ENCODE results near the gene RIC1.
"Not testable (repeated sequence)": the region's sequence is repeated elsewhere in the genome, so short reads cannot be mapped to it uniquely, and the experiment has no call there.

RIC1 gene

DNA sequence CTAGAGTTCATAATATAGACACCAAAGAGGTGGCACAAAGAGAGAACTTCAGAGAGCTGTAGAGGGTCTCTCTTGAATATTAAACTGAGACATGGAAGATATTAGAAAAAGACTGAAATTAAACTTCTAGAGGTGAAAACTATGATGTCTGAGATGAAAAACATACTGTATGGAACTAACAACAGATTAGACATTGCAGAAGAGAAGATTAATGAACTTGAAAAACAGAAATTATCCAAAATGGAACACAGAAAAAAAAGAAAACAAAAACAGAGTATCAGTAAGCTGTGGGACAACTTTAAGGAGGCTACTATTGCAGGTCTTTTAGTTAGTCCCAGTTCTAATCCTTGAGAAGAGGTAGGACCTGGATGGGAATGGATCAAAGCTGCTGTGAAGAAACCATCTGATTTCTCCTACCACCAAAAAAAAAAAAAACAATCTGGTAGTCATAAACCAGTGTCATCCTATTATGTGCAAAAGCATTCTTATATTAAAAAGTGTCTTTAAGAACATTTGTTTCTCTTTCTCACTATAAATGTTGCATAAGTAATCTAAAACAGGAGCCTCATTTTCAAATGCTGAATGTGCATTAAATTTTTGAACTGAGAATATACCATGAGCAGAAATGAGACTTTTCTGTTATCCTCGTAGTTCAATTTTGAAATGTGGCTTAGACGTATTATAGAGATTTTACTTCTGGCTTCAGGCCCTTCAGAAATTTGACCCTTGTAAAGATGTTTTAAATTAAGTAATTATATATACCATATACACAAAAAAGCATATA is 107.8 kb downstream of the RIC1 start:
- DNase-seq = no peak

DNA sequence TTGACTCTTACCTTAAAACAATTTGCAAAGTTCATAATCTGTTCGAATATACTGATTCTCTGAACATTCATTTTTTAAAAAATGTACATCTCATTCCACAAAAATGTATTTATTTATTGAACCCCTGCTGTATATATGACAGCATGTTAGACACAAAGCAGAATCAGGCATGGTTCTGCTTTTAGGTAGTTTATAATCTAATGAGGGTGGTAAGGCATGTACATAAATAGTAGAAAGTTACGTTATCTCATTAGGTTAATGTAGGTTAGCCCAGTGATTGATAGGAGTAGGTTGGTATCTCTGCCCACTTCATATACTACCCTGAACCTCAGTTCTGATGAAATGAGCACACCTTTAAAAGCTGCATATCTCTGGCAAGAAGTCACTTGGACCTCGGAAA is 114.2 kb downstream of the RIC1 start:
- DNase-seq = no peak

DNA sequence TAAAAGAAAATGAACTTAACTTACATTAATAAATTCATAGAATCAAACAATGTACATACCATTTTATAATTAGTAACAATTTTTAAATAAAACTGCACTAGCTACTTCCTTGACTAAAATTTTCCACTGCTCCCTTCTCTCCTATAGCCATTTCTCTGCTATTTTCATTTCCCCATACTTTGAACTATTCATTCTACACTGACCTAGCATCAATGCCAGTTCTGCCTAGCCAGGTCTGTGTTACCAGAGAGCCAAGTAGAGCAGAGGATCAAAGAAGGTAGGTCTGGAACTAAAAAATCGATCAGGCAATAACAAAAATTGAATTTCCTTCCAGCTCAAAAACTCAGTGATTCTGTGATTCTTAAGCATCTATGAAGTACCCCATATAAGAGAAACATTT is 119.5 kb downstream of the RIC1 start:
- no peak for DNase-seq

DNA sequence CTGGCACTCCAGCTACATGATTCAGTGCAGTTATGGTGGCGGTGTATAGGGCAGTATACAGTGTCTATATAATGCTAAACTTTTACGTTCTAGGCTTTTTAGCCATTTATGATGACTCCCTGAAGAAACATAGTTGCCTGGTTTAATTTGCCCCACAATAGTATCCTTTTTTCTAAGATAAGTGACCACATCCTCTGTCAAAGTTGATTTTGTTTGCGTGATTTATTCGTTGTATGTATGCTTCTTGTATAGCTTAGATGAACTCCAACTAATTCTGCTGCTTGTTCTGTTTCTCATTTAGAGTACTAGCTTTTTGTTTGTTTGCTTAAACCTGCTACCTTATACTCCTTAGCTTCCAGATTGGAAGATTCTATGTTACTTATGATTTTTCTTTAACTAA is 120.4 kb downstream of the RIC1 start:
- no peak for DNase-seq

GRCh38 chr9:5750569-5750968 is 121.7 kb downstream of the RIC1 start:
- DNase-seq = no peak

GRCh38 chr9:5756633-5757032 is 127.7 kb downstream of the RIC1 start:
- DNase-seq = no peak

DNA sequence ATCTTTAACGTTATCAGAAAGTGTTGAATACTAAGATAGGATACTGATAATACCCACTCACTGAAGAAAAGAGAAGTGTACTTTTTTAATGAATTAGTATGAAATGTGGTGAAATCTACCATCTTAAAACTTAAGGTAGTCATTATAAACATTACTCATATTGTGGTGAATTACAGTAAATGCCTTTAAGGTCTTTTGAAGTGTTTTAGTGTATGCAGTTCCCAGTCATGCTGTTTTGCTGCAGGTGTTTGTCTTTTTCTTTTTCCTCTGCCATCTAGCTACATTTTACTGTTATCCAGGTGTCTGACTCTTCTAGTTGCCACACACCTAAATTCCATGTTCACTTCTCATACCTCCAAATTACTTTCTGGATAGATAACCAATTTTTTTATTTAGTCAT is 131.4 kb downstream of the RIC1 start:
- no peak for DNase-seq

GRCh38 chr9:5762421-5762820 is 133.5 kb downstream of the RIC1 start:
- DNase-seq = no peak

DNA sequence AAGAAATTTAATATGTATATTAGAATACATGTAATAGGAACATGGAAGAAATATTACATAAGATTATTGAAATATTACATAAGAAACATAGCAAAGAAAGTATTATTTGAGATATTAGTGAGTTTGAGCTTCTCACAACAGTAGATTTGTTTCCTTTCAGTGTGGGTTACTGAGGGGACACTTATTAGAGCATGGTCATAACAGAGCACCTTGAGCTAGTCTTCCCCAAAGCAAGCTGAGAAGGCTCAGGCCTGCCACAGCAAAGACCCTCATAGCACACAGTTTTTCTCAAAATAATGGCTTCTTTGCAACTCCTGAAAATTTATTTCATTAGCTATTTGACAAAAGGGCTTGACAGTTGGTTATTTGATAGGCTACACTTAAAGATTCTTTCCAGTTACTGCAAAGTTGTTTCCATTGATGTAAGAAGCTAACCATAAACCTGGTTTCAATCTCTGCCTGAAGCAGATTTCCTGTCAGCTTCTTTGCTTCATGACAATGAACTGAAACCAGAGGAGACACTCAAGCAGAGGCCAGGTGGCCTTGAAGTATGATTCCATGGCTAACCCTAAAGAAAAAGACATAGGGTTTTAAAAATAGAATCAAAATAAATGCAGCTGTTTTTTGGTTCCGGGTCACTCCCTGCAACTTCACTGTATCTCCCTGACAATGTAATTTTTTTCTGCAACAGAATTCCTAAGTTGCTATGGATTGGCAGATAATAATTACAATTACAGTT is 135.4 kb downstream of the RIC1 start:
- DNase-seq = no peak

- no peak for DNase-seq
Measured at GRCh38 chr9:5767968-5768932, 139.3 kb downstream of the RIC1 start.

DNA sequence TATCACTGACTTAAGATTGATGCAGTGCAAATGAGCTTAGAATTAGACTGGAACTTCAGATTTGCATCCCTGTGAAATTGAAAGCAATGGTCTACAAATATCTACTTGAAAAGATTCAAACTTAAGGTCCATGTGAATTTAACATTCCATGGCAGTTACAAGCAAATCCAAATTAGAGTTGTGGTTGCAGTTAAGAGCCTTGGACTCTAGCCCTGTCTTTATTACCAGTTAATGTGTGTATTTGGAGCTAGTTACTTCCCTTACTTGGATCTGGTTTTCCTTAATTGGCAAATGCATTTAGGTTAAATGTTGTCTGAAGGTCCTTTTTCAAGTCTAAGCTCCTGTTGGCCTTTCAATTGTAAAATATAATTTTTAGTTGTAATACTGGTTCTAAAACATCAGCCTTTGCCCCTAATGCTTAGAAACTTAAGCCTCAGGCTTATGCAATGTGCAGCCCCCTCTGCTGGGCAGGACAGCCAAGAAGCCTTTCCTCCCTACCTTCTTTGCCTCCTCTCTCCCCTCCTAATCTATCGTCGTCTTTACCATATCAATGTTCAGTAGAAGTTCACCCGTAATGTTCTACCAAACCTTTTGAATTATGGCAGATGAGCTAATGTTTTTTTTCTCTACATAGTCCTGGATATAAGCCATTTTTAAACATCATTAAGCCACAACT is 144.6 kb downstream of the RIC1 start:
- DNase-seq = no peak

GRCh38 chr9:5778805-5779204 is 149.9 kb downstream of the RIC1 start:
- no peak for DNase-seq

- not testable (repeated sequence) for DNase-seq
Measured at GRCh38 chr9:5779705-5780218, 150.9 kb downstream of the RIC1 start.

DNA sequence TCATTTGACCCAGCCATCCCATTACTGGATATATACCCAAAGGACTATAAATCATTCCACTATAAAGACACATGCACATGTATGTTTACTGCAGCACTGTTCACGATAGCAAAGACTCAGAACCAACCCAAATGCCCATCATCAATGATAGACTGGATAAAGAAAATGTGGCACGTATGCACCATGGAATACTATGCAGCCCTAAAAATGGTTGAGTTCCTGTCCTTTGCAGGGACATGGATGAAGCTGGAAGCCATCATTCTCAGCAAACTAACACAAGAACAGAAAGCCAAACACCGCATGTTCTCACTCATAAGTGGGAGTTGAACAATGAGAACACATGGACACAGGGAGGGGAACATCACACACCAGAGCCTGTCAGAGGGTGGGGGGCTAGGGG is 154.5 kb downstream of the RIC1 start:
- not testable (repeated sequence) for DNase-seq

DNA sequence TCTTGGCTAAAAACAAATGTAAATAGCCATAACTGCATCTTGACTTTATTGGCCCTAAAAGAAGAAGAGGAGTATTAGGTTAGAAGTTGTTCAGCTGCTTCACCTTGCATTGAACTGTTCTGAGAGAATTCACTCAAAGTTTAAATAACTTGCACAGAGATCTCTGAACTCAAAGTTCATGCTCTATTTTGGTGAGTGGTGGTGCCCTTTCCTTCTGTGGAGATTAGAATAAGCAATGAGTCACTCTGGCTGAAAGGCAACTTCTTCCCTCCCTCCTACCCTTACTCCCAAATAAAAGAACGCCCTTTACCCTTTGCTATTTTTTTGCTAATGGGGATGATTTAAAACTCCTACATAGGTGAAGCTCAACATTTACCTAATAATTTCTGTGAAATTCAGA is 155.1 kb downstream of the RIC1 start:
- DNase-seq = no peak

DNA sequence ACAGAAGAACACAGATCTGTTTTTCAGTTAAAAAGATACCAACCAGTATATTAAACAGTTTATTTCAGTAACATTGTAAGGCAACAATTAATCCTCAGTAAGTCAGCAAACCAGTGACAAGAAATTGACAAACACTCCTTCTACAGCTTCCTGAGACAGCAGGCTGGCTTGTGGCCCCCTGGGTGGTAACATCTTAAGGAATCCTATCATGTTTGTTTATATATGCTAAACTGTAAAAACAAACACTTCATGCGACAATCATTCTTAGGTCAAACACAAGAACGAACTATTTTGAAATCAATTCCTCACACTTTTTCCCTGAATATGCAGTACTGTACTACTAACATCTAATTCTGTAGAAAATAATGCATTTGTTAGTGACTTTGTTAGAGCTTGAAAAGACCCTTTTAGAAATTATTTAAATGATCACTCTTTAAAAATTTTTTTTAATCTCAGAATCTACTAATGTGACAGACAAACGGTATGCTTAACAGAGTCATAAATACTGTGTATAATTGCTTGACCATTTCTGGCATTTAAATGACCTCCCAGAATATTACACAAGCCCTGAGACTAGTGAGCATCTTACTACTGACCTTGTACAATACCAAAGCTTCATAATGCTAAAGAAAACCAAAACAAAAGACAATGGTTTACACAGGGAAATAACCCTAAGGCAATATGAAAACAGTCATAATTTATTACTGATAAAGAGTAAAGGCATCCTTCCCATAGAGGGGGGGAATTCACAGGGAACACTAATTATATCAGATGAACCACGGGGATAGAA is 155.8 kb downstream of the RIC1 start:
- no peak for DNase-seq

DNA sequence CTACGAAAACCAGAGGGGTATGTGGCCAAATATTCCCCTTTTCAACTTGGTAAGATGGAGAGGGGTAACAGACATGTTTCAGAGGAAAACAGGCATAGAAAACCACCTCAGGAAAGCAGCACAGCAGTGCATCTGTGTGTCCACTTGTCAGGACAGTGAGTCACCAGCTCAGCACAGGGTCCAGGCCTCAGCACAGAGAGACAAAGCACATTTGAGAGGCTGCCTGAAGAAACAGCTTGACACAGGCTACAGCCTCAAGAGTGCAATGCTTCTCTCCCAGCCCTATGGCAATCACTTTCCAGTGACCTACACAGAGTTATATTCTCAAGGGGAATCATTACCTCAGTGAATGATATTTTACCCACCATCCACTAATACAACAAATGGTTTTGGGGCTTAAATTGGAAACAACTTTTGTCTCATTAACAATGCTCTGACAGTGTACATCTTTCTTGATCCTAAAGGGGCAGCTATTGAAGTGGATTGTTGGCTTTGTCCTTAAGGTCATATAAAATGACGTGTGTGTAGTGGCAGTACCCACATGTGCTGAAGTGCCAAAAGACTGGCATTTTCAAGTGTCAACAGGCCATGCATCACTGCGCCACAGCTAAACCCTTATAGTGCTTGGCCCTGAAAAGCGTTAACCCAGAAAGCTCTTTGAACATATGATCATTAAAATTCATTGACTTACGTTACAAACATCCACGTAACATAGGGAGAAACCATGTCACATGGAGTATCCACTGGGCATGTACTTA is 157.6 kb downstream of the RIC1 start:
- DNase-seq = no peak

DNA sequence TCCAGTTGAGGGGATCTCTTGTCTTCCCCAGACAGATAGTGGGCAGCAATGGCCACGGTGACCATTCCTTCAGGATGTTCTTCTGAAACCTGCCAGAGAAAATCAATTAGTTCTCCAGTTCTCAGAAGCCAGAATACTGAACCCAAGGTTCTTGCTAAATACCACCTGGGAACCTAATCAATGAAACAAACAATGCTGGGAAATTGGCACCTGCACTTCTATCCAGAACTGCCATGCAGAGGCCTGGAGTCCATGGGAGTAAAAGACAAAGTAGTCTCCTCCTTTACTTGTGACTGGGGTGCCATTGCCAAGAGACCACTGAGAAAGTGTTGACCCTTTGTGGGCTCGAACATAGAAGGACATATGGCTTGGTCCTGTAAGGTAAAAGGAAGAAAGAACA is 158.3 kb downstream of the RIC1 start:
- no peak for DNase-seq

- DNase-seq = no peak
Measured at GRCh38 chr9:5787759-5788302, 158.9 kb downstream of the RIC1 start.

- no peak for DNase-seq
Measured at GRCh38 chr9:5789489-5789888, 160.6 kb downstream of the RIC1 start.

- DNase-seq = no peak
Measured at GRCh38 chr9:5790923-5791322, 162.0 kb downstream of the RIC1 start.
